ENCODE measurements around the gene HFE. TPM values are rescaled to one million over a fixed set of nuclear protein-coding genes. Genes with fewer than 3 reads are reported as not detected.

Gene HFE
- total and polyA plus RNA-seq, 10 of the 15 experiments (the other 5 are each of a cell fraction or from before 2014, with no cell fraction given): 0.52 to 5.9 (median 1.7) TPM

GRCh38 chr6:26103770-26104456 lies 16.7 kb downstream of the HFE start (continued):
- peak; percentile 90 for TF ChIP-seq ATF7 (IDR thresholded peaks at IDR 0.05; ENCODE audit: low read depth)
- peak; percentile 33; the same call in 1 of the 2 replicates for TF ChIP-seq SPI1 (IDR thresholded peaks at IDR 0.05; ENCODE audit: borderline replicate concordance, insufficient read depth, low read depth, low read length)
- TF ChIP-seq BRCA1 (IDR thresholded peaks at IDR 0.05; ENCODE audit: low read depth, low read length): no peak
- peak; percentile 93 for TF ChIP-seq MXI1 (IDR thresholded peaks at IDR 0.05; ENCODE audit: low read depth, low read length)
- TF ChIP-seq TCF7 (IDR thresholded peaks at IDR 0.05; ENCODE audit: borderline replicate concordance): peak; percentile 48; the same call in 1 of the 2 replicates
- TF ChIP-seq ATF3 (IDR thresholded peaks at IDR 0.05; ENCODE audit: borderline replicate concordance, extremely low read depth, low read depth, low read length): peak; percentile 4; the same call in 1 of the 2 replicates
- no peak for TF ChIP-seq YBX1 (IDR thresholded peaks at IDR 0.05)
- TF ChIP-seq IRF4 (IDR thresholded peaks at IDR 0.05; ENCODE audit: low read depth, low read length): peak; percentile 45; the same call in 1 of the 2 replicates
- TF ChIP-seq NR2C2 (IDR thresholded peaks at IDR 0.05; ENCODE audit: borderline replicate concordance, control insufficient read depth, insufficient read length, low read depth): no peak
- TF ChIP-seq ZBTB11 (CRISPR knock-in tag; IDR thresholded peaks at IDR 0.05): peak; percentile 21; the same call in 1 of the 2 replicates
- peak; percentile 65 for TF ChIP-seq SKIL (IDR thresholded peaks at IDR 0.05; ENCODE audit: low read depth, poor library complexity, severe bottlenecking)
- TF ChIP-seq NR2F1 (conservative IDR thresholded peaks at IDR 0.05): 0 out of 2 replicates have a peak, but pooled peaks have one; percentile 22
- TF ChIP-seq NR2C1 (IDR thresholded peaks at IDR 0.05): peak; percentile 62; the same call in 1 of the 2 replicates
- TF ChIP-seq SREBF2 (IDR thresholded peaks at IDR 0.05; ENCODE audit: low read length): no peak
- TF ChIP-seq NFYB (IDR thresholded peaks at IDR 0.05; ENCODE audit: insufficient read depth, low read depth, low read length): no peak; the same call in 1 of the 2 replicates
- TF ChIP-seq CEBPB (IDR thresholded peaks at IDR 0.05; ENCODE audit: borderline replicate concordance in 1 of 2, low read depth in 2 of 2, low read length in 2 of 2): peak in 1 of 2 experiments; percentile 92; a peak in 1 of 4 replicates
- TF ChIP-seq LARP7 (IDR thresholded peaks at IDR 0.05): peak; percentile 86
- TF ChIP-seq ZNF217 (IDR thresholded peaks at IDR 0.05): peak; percentile 99
- peak; percentile 89 for TF ChIP-seq IKZF1 (conservative IDR thresholded peaks at IDR 0.05)
- peak; percentile 58 for TF ChIP-seq PBX3 (IDR thresholded peaks at IDR 0.05; ENCODE audit: insufficient replicate concordance, low read depth, low read length)
- peak; percentile 83 for TF ChIP-seq CREM (IDR thresholded peaks at IDR 0.05; ENCODE audit: low read depth)
- peak; percentile 92 for TF ChIP-seq ELK1 (IDR thresholded peaks at IDR 0.05; ENCODE audit: low read depth, low read length)

Measured in GM12878 (cell line).